ENCODE data around the gene IL24.

The IL24 gene

GRCh38 chr1:206926286-206926685 is 29.0 kb downstream of the IL24 start:
- no peak for DNase-seq

- no peak for DNase-seq
Measured at GRCh38 chr1:206929524-206929923, 32.3 kb downstream of the IL24 start.

DNA sequence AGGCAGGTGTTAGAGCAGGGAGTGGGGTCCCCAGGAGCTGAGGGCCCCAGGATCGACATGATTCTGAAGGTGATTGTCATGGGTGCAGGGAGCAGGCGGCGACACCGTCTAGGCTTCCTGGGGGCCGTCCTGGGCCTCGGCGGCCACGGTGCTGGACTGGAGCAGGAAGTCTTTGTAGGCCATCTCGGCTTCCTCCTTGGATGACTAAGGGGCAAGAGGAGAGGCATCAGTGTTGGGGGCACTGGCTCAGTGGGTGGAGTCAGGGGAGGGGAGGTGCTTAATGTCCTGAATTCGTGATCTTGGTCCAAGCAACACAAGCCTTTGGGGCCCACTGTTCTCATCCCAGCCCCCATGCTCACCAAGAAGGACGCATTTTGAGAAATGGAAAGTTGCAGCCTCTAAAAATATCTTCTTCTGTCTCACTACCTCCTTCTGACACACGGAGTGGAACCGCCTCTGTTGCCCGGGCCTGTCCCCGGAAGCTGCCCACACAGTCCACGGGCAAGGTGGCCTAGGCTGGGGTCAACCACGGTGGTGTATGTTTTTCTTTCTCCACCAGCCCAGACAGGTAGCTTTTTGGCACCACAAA is 33.1 kb downstream of the IL24 start:
- DNase-seq: no peak

DNA sequence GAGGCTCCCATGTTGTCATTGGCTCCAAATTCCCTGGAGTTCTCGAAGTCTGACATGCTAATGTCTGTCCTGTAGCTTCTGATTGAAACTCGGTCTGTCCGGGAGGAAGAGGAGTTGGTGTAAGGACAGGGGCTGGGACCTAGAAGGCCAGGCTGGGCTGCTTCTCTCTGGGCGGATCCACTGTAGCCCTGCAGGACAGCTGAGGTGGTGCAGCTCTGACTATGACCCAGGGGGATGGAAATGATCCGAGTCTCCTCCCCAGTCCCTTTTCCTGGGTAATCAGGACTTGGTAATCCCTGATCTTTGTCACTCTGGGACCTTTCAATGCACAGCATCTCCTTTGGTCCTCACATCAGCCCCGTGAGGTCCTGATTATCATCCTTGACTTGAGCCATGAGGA is 34.5 kb downstream of the IL24 start:
- no peak for DNase-seq

GRCh38 chr1:206932177-206932576 is 34.9 kb downstream of the IL24 start:
- no peak for DNase-seq

DNA sequence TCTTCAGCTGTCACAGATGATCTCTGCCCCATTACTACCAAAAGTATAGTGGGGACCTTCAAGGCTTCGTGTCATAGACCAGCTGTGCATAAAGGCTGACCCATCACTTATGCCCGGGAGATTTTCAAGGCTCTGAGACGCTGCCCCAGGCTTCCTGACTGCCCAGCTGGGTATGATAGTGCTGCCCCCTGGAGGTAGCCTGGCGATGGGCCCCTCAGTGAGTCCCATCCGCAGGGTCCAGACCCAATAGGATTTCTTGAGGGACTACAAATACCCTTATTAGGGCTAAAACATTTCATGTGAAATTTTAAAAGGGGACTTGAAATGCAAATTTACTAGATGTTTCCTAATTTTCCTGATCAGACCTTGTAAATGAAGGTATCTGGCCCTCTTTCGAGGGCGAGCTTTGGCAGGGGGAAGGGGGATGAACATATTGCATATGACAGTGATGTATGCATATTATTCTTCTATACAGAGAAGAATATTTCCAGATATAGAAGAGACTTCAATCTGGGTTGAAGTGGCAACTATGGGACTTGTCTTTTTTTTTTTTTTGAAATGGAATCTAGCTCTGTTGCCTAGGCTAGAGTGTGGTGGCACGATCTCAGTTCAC is 36.2 kb downstream of the IL24 start:
- DNase-seq: peak; percentile 47 to 74 (median 57)

GRCh38 chr1:206935491-206936067 is 38.3 kb downstream of the IL24 start:
- peak in 2 of 5 donors; percentile 24 to 52 for DNase-seq

DNA sequence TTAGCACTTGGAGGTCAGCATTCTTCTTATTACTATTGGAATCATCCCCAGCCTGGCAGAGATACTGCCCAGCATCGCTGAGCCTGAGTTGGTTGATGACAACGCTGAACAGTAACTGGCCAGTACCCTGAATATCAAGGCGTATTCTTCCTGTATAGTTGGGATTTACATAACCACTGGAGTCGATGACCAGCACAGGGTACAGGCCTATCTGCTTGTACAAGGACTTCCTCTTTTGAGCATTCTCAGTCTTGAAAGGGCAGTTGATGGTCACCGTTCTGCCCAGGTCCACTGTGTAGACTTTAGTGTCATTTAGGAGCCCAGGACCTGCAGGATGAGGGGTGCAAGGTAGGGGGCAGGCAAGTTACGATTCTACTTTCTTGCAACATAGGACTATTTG is 40.2 kb downstream of the IL24 start:
- DNase-seq: no peak

- no peak for DNase-seq
Measured at GRCh38 chr1:206939131-206939530, 41.9 kb downstream of the IL24 start.

DNA sequence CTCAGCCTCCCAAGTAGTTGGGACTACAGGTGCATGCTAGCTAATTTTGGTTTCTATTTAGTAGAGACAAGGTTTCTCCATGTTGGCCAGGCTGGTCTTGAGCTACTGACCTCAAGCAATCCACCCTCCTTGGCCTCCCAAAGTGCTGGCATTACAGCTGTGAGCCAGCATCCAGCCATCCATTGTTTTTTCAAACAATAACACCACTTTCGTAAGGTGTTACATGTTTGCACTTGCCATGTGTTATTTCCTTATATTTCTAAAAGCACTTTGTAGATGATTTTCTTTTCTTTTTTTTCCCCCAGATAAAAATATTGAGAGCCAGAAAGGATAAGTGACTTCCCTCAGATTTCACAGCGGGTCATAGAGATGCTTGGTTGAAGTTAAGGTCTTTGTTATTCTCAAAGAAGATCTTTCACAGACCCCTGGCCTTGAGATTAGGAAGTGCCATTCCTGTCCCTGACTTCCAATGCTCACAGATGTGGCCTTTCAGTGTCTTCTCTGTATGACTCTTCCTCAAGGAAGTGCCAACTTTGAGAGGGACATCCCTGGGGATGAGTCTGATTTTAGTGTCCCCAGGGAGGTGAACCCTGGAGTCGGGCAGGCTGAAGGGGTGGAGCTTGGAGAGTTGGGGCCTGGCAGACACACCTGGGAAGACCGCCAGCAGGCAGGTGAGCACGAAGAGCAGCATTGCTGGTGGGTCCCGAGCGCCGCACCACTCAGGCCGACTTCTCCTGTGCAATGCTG is 42.8 kb downstream of the IL24 start:
- DNase-seq: no peak

- no peak for DNase-seq
Measured at GRCh38 chr1:206940588-206940936, 43.3 kb downstream of the IL24 start.

DNA sequence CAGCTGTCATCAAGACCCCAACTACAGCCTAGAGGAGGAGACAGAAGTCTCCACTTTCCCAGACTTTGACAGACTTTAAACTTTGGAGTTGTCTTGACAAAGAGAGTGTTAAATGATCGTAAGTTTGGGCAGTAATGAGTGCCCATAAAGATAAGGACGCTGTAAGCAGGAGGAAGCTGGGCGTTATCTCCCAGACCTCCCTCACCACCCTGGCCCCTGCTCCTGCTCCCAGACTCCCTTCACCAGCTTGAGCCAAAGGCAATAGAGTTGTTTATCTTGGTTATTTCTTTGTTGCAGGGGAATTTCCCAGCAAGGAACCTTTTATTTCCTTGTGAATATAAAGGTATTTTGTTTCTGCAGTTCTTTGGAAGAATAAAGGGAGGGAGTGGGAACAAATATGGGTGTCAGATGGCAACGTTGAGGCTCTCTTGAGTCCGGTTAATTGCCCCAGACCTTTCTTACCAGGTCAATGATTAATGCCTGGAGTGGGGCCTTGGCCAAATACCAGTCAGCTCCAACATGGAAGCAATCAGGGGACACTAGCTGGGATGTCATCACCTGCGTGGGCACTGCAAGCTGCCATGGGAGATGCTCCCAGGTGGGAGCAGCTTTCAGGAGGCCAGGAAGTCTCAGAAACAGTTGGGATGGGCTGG is 44.6 kb downstream of the IL24 start:
- DNase-seq: no peak

GRCh38 chr1:206944703-206945102 is 47.5 kb downstream of the IL24 start:
- no peak for DNase-seq

GRCh38 chr1:206945779-206946178 is 48.5 kb downstream of the IL24 start:
- no peak for DNase-seq

GRCh38 chr1:206946261-206946660 is 49.0 kb downstream of the IL24 start, which contains the start of gene PIGR:
TSS of gene PIGR (minus strand) at chr1:206946466. CDS start at chr1:206940531, 5,935 bp downstream.
- no peak for DNase-seq

GRCh38 chr1:206947255-206947654 is 50.0 kb downstream of the IL24 start:
- DNase-seq: no peak

DNA sequence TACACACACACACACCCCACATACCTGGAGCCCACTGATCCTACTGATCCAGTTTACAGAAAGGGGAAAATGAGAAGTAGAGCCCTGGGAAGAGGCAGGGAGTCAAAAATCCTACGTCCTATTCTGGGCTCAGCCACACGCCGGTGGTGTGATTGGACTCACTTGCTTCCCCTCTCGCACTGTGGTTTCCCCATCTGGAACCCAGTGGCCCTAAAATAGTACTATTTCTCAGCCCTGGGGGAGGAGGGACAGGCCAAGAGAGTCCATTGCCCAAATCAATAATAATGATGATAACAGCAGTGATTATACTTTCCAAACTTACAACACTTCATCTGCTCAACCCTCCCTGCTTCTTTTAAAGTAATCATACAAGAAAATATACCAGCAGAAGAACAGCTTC is 52.0 kb downstream of the IL24 start:
- no peak for DNase-seq

GRCh38 chr1:206949641-206950040 is 52.4 kb downstream of the IL24 start:
- no peak for DNase-seq

DNA sequence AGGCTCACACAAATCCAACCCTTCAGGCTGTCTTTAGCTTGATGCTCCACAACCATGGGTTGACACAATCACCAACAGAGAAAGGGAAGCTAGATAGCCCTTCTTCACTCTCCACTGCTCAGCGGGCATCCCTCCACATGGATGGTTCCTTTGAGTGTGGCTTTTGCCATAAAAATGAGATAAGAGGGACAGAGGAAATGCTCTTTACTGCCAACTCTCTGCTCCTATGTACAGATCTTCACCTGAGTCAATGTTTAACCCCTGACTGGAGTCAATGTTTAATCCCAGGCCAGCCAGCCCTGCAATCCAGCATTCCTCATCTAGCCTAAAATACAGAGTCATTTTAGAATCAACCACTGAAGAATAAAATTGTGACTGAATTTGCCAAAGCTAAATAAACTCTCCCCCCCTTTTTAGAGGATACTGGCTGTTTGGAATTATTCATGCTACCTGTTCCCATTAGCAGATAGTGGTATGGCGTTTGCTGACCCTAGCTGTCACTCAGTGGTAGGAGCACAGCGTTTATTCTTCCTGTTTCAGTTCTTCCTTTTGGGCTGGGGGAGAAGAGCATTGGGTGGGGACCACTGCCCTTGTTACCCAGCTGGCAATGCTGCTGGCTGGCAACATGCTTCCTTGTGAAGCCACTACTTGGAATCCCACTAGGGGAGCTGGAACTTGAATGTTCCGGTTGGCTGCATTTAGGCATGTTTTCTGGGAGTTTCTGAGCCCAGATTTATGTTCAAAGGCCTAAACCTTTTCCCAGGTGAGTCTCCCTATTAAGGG is 54.3 kb downstream of the IL24 start:
- DNase-seq: no peak

GRCh38 chr1:206952171-206952570 is 54.9 kb downstream of the IL24 start:
- DNase-seq: no peak

GRCh38 chr1:206953126-206953525 is 55.9 kb downstream of the IL24 start:
- DNase-seq: no peak

DNA sequence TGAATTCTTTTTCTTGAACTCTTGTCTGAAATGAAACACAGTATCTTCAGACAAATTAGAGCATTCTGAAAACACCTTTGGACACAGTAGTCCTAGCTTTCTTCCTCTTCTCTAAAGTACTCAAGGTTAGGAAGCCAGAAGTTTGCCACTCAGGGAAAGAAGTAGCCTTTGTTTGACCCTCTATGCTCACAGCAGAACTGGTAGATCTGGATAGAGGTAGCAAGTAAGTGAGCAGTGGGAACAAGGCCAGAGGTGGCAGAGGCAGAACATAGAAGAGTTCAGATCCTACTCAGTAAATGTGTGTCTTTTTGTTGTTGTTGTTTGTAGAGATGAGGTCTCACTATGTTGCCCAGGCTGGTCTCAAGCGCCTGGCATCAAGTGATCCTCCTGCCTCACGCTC is 56.4 kb downstream of the IL24 start:
- DNase-seq: no peak
